Prostate gland (tissue), 2 donors: ENCODE measurements around the gene FCGBP. TPM values are rescaled to one million over a fixed set of nuclear protein-coding genes. Genes with fewer than 3 reads are reported as not detected.

Experiments
- DNase-seq: peaks from one replicate; pipeline ENCODE4 v3.0.0-alpha.2; 2019; ENCODE audit warnings: low spot score
- H3K27ac ChIP-seq, 2 donors: fragments of 200-600 bp; sonication (generic); 2 replicates each; pipeline ENCODE4 v1.5.1; 2017 to 2019
- H3K27me3 ChIP-seq: fragments of 200-600 bp; sonication (generic); replicated peaks from 2 replicates; pipeline ENCODE4 v1.5.1; 2019; ENCODE audit not compliant: insufficient read depth
- H3K36me3 ChIP-seq, 2 donors: fragments of 200-600 bp; sonication (generic); 1 replicate in 1 of 2; 2 replicates in 1 of 2; pipeline versions ENCODE4 v1.5.1 to v1.8.1; 2017 to 2019
- H3K4me1 ChIP-seq: fragments of 200-600 bp; sonication (generic); replicated peaks from 2 replicates; pipeline ENCODE4 v1.5.1; 2019
- H3K4me3 ChIP-seq, 2 donors: fragments of 200-600 bp; sonication (generic); 2 replicates each; pipeline ENCODE4 v1.5.1; 2017 to 2019
- H3K9me3 ChIP-seq: fragments of 200-600 bp; sonication (generic); 2 replicates; pipeline ENCODE4 v1.5.1; 2017
- CTCF ChIP-seq, 4 experiments: fragments of 200-600 bp in 2 of 4; fragments of 450-650 bp in 2 of 4; sonication (generic) in 2 of 4; IDR thresholded peaks; 1 replicate in 3 of 4; 2 replicates in 1 of 4; pipeline ENCODE4 v1.5.1; 2016 to 2019; ENCODE audit warnings: antibody characterized with exemption in 4 of 4, mild to moderate bottlenecking in 2 of 4, moderate library complexity in 2 of 4
- POLR2A ChIP-seq: fragments of 450-650 bp; IDR thresholded peaks from one replicate; pipeline ENCODE4 v1.6.1; 2016; ENCODE audit warnings: antibody characterized with exemption, mild to moderate bottlenecking
- POLR2AphosphoS5 ChIP-seq: sonication (generic); formaldehyde crosslinking; IDR thresholded peaks from one replicate; pipeline ENCODE4 v1.6.1; 2017; ENCODE audit warnings: antibody characterized with exemption
- WGBS: methylation state at CpG from one replicate; pipeline ENCODE4 v1.1.5; 2018; 5-methylcytosine and 5-hydroxymethylcytosine counted together
- intact Hi-C: fragments of 100-400 bp; cut with DNase I; formaldehyde crosslinking; loops from one replicate; pipeline ENCODE4 v1.14.2; 2022
- total RNA-seq, 2 donors: library from RNA; depleted of rRNA; stranded (reverse); fragments of >200 nt; gene quantifications; one replicate each; pipeline ENCODE4 v1.1.0, GENCODE V29; 2016

Gene FCGBP
- total RNA-seq, 2 donors from 2014 or later, result 42.4 to 73.5 TPM

GRCh38 chr19:39953915-39954314 lies 19.5 kb upstream of the FCGBP start:
- WGBS, result 89% methylated on average over 7 of the region's 7 CpGs
- H3K36me3 ChIP-seq, result no peaks in the 10 kb centered on the region
- no peak overlapping the region for H3K4me3 ChIP-seq
- no peak overlapping the region for H3K27ac ChIP-seq
- intact Hi-C loops, result no loop called here
- no peaks in the 10 kb centered on the region for H3K4me1 ChIP-seq
- TF ChIP-seq POLR2AphosphoS5 (no peak), CTCF (IDR thresholded peaks at IDR 0.05) (no peak), POLR2A (no peak)
- no peaks in the 10 kb centered on the region for H3K9me3 ChIP-seq
- DNase-seq, result no peak
- no peaks in the 10 kb centered on the region for H3K27me3 ChIP-seq

- no peak overlapping the region for H3K4me3 ChIP-seq
- no peaks in the 10 kb centered on the region for H3K27me3 ChIP-seq
- intact Hi-C loops, result no loop called here
- TF ChIP-seq POLR2A, result no peak
- TF ChIP-seq POLR2AphosphoS5, result no peak
- TF ChIP-seq CTCF (IDR thresholded peaks at IDR 0.05), result no peak
- no peak for DNase-seq
- 31% methylated on average over 3 of the region's 3 CpGs for WGBS
- no peak overlapping the region for H3K27ac ChIP-seq
- no peaks in the 10 kb centered on the region for H3K4me1 ChIP-seq
- no peaks in the 10 kb centered on the region for H3K9me3 ChIP-seq
- no peaks in the 10 kb centered on the region for H3K36me3 ChIP-seq
These were observed 17.3 kb upstream of the FCGBP start for GRCh38 chr19:39951686-39952085.

GRCh38 chr19:39951065-39951650 lies 16.7 kb upstream of the FCGBP start:
- Histone ChIP-seq H3K27ac (no peak overlapping the region), H3K4me3 (no peak overlapping the region), H3K36me3 (no peaks in the 10 kb centered on the region), H3K9me3 (no peaks in the 10 kb centered on the region), H3K4me1 (no peaks in the 10 kb centered on the region), H3K27me3 (no peaks in the 10 kb centered on the region)
- TF ChIP-seq POLR2A, result no peak
- TF ChIP-seq CTCF (IDR thresholded peaks at IDR 0.05), result no peak
- no peak for TF ChIP-seq POLR2AphosphoS5
- intact Hi-C loops, result no loop called here
- no peak for DNase-seq
- WGBS, result 55% methylated on average over 2 of the region's 2 CpGs

GRCh38 chr19:39949026-39949747 lies 14.8 kb upstream of the FCGBP start:
- DNase-seq, result no peak
- Histone ChIP-seq H3K36me3 (no peaks in the 10 kb centered on the region), H3K27ac (no peak overlapping the region), H3K27me3 (no peaks in the 10 kb centered on the region), H3K4me1 (no peaks in the 10 kb centered on the region), H3K4me3 (no peak overlapping the region), H3K9me3 (no peaks in the 10 kb centered on the region)
- intact Hi-C loops, result no loop called here
- 72% methylated on average over 2 of the region's 2 CpGs for WGBS
- TF ChIP-seq POLR2A (no peak), CTCF (IDR thresholded peaks at IDR 0.05) (no peak), POLR2AphosphoS5 (no peak)

GRCh38 chr19:39946532-39946931 lies 12.1 kb upstream of the FCGBP start:
- no peak for DNase-seq
- H3K36me3 ChIP-seq, result no peaks in the 10 kb centered on the region
- intact Hi-C loops, result no loop called here
- H3K9me3 ChIP-seq, result no peaks in the 10 kb centered on the region
- no peak for TF ChIP-seq POLR2AphosphoS5
- no peak for TF ChIP-seq CTCF (IDR thresholded peaks at IDR 0.05)
- TF ChIP-seq POLR2A, result no peak
- WGBS, result 87% methylated on average over 4 of the region's 4 CpGs
- peaks cover 5% of the 10 kb centered on the region for H3K4me1 ChIP-seq
- H3K4me3 ChIP-seq, result no peak overlapping the region
- no peaks in the 10 kb centered on the region for H3K27me3 ChIP-seq
- H3K27ac ChIP-seq, result no peak overlapping the region
